ENCODE measurements around the gene PASK.
"Not testable (repeated sequence)": the region's sequence is repeated elsewhere in the genome, so short reads cannot be mapped to it uniquely, and the experiment has no call there.

PASK gene

GRCh38 chr2:241123816-241124536, 25.3 kb downstream of the PASK start:
- DNase-seq = no peak

GRCh38 chr2:241122376-241123002, 26.8 kb downstream of the PASK start:
- no peak for DNase-seq

- DNase-seq = no peak
Measured at GRCh38 chr2:241121008-241121407, 28.3 kb downstream of the PASK start.

GRCh38 chr2:241120440-241120839, 28.8 kb downstream of the PASK start:
- DNase-seq = no peak

GRCh38 chr2:241118737-241119505, 30.4 kb downstream of the PASK start:
- no peak for DNase-seq

- no peak for DNase-seq
Measured at GRCh38 chr2:241116606-241117560, 32.4 kb downstream of the PASK start.

- no peak for DNase-seq
Measured at GRCh38 chr2:241115361-241115760, 33.9 kb downstream of the PASK start.

- no peak for DNase-seq
Measured at GRCh38 chr2:241114836-241115235, 34.4 kb downstream of the PASK start.

GRCh38 chr2:241112592-241112991, 36.7 kb downstream of the PASK start:
- no peak for DNase-seq

- DNase-seq = no peak
Measured at GRCh38 chr2:241112046-241112445, 37.2 kb downstream of the PASK start.

GRCh38 chr2:241111440-241111805, 37.8 kb downstream of the PASK start:
- DNase-seq = no peak

GRCh38 chr2:241110607-241111439, 38.4 kb downstream of the PASK start:
- no peak for DNase-seq

- DNase-seq = no peak
Measured at GRCh38 chr2:241110089-241110606, 39.1 kb downstream of the PASK start.

- DNase-seq = no peak
Measured at GRCh38 chr2:241109210-241110088, 39.8 kb downstream of the PASK start.

- no peak for DNase-seq
Measured at GRCh38 chr2:241108271-241109209, 40.7 kb downstream of the PASK start.

GRCh38 chr2:241107031-241107783, 42.1 kb downstream of the PASK start:
- no peak for DNase-seq

- no peak for DNase-seq
Measured at GRCh38 chr2:241105641-241106040, 43.6 kb downstream of the PASK start.

GRCh38 chr2:241104611-241105010, 44.7 kb downstream of the PASK start:
- DNase-seq = not testable (repeated sequence)

GRCh38 chr2:241103176-241103595, 46.1 kb downstream of the PASK start:
- DNase-seq = no peak

Measured in activated CD4-positive, alpha-beta T cell treated with anti-CD3 and anti-CD28 coated beads for 1 hour (primary cell).